Karpas-422 (cell line): ENCODE data around the gene CYP27B1. TPM values are rescaled to one million over a fixed set of nuclear protein-coding genes. Genes with fewer than 3 reads are reported as not detected.

Source experiments
- DNase-seq: peaks from one replicate; pipeline ENCODE4 v3.0.0-alpha.2; 2015
- H2AFZ ChIP-seq: fragments of 200-600 bp; sonication (generic); 2 replicates; pipeline ENCODE4 v1.6.1; 2014; ENCODE audit warnings: antibody characterized with exemption, low read length, mixed read lengths
- H3K27ac ChIP-seq: fragments of 200-600 bp; sonication (generic); 2 replicates; pipeline ENCODE4 v1.5.1; 2014; ENCODE audit warnings: mild to moderate bottlenecking, low read length, moderate library complexity
- H3K27me3 ChIP-seq: fragments of 200-600 bp; sonication (generic); 2 replicates; pipeline ENCODE4 v1.6.1; 2014; ENCODE audit warnings: low read length, mixed read lengths
- H3K36me3 ChIP-seq: fragments of 200-600 bp; sonication (generic); 2 replicates; pipeline ENCODE4 v1.6.1; 2014; ENCODE audit warnings: low read length, mixed read lengths; ENCODE audit not compliant: insufficient read depth
- H3K4me1 ChIP-seq: fragments of 200-600 bp; sonication (generic); 2 replicates; pipeline ENCODE4 v1.6.1; 2014; ENCODE audit warnings: mild to moderate bottlenecking, low read length, mixed read lengths
- H3K4me2 ChIP-seq: fragments of 200-600 bp; sonication (generic); 2 replicates; pipeline ENCODE4 v1.6.1; 2014; ENCODE audit warnings: low read length, low read depth, mild to moderate bottlenecking; ENCODE audit not compliant: poor library complexity, severe bottlenecking
- H3K4me3 ChIP-seq: fragments of 200-600 bp; sonication (generic); 2 replicates; pipeline ENCODE4 v1.5.1; 2014; ENCODE audit warnings: mild to moderate bottlenecking, antibody characterized with exemption, low read length, mixed read lengths
- H3K79me2 ChIP-seq: fragments of 200-600 bp; sonication (generic); 2 replicates; pipeline ENCODE4 v1.6.1; 2014; ENCODE audit warnings: mild to moderate bottlenecking, low read length, mixed read lengths
- H3K9ac ChIP-seq: fragments of 200-600 bp; sonication (generic); 2 replicates; pipeline ENCODE4 v1.6.0; 2014; ENCODE audit warnings: low read length
- H3K9me2 ChIP-seq: fragments of 200-600 bp; sonication (generic), shearing (Covaris generic); replicated peaks from 2 replicates; pipeline ENCODE4 v1.6.0; 2014; ENCODE audit warnings: mild to moderate bottlenecking, low read length, moderate library complexity; ENCODE audit not compliant: insufficient read depth
- H3K9me3 ChIP-seq: fragments of 300-700, 200-600 bp; sonication (generic); 2 replicates; pipeline ENCODE4 v1.6.1; 2014; ENCODE audit warnings: low read length, mixed read lengths
- H4K20me1 ChIP-seq: fragments of 200-600 bp; sonication (generic); 2 replicates; pipeline ENCODE4 v1.6.1; 2014; ENCODE audit warnings: mild to moderate bottlenecking, antibody characterized with exemption, low read length, low read depth; ENCODE audit not compliant: insufficient read depth
- total RNA-seq: library from RNA; depleted of rRNA; stranded (reverse); fragments of >200 nt; shearing (Covaris generic); gene quantifications from 2 replicates; pipeline ENCODE4 v1.2.3, GENCODE V29; 2014; ENCODE audit warnings: low replicate concordance

CYP27B1 gene
- total RNA-seq, 1 experiment from 2014 or later = 0.86 TPM

DNA sequence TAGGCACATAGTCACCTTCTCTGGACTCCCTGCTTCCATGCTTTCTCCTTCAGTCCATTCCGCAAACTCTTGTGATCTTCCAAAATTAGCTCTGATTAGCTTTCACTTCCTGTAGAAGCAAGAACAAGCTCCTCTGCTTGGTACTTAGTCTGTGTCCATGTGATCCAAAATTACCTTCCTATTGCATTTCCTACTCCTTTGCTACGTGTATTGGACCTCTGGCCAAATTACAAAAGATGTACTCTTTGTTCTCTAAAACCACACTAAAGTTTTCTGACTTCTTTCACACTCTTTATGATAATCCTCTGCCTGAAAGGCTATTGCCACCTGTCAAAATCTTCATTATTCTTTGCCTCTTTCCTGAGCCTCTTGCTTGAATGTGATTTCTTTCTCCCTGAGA, 14.9 kb upstream of the CYP27B1 start:
- Histone ChIP-seq H3K27me3 (no peaks in the 10 kb centered on the region), H3K4me3 (no peak overlapping the region), H3K27ac (peak overlapping the region; percentile 19), H2AFZ (peak overlapping the region; percentile 63), H3K9me3 (no peaks in the 10 kb centered on the region), H3K9ac (no peak overlapping the region), H3K36me3 (peaks cover 14% of the 10 kb centered on the region; the same call in 1 of the 2 replicates), H4K20me1 (peaks cover 7% of the 10 kb centered on the region; the same call in 1 of the 2 replicates), H3K4me1 (peaks cover 22% of the 10 kb centered on the region), H3K79me2 (peaks cover 29% of the 10 kb centered on the region), H3K9me2 (no peaks in the 10 kb centered on the region), H3K4me2 (peak overlapping the region; percentile 79)
- no peak for DNase-seq

DNA sequence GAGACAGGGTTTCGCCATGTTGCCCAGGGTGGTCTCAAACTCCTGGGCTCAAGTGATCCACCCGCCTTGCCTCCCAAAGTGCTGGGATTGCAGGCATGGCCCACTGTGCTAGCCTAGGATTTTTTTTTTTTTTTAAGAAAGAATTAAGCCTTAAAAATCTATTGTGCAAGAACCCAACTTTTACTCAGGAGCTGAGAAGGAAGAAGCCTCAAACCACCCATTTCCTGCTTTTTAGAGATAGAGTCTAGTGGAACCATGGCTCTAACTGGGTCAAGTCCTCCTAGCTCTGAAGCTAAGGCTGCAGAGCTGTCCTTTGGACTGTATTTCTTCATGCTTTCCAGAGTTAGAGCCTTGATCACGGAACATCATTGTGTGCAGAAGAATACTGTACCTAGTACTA, 14.4 kb upstream of the CYP27B1 start:
- Histone ChIP-seq H3K4me2 (no peak overlapping the region), H3K36me3 (peaks cover 9% of the 10 kb centered on the region; the same call in 1 of the 2 replicates), H3K79me2 (peaks cover 24% of the 10 kb centered on the region), H4K20me1 (peaks cover 7% of the 10 kb centered on the region; the same call in 1 of the 2 replicates), H3K9me3 (no peaks in the 10 kb centered on the region), H3K27me3 (no peaks in the 10 kb centered on the region), H3K9me2 (no peaks in the 10 kb centered on the region), H3K4me1 (peaks cover 22% of the 10 kb centered on the region), H3K4me3 (no peak overlapping the region), H2AFZ (no peak overlapping the region; the same call in 1 of the 2 replicates), H3K27ac (peak overlapping the region; percentile 19; the same call in 1 of the 2 replicates), H3K9ac (no peak overlapping the region)
- no peak for DNase-seq

DNA sequence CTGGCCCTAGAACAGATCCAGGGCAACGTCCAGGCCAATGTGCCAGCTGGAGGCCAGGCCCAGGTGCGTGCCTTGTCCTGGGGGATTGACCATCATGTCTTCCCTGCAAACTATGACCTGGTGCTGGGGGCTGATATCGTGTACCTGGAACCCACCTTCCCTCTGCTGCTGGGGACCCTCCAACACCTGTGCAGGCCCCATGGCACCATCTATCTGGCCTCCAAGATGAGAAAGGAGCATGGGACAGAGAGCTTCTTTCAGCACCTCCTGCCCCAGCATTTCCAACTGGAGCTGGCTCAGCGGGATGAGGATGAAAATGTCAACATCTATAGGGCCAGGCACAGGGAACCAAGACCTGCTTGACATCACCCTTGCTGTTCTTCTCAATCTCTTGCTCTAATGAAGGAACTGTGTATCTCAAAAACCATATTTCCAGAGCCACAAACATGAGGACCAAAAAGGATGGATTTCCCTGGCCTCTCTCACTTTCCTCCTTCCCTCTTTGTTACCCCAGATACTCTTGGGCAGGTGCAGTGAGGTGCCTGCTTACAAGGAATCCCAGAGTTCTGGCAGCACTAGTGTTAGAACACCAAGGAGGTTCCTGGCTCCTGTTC, 13.5 kb upstream of the CYP27B1 start:
- Histone ChIP-seq H2AFZ (no peak overlapping the region), H3K27ac (no peak overlapping the region), H3K4me1 (peaks cover 22% of the 10 kb centered on the region), H3K79me2 (peaks cover 20% of the 10 kb centered on the region), H3K9me2 (no peaks in the 10 kb centered on the region), H3K27me3 (no peaks in the 10 kb centered on the region), H4K20me1 (peaks cover 7% of the 10 kb centered on the region; the same call in 1 of the 2 replicates), H3K4me3 (no peak overlapping the region), H3K9me3 (no peaks in the 10 kb centered on the region), H3K4me2 (no peak overlapping the region), H3K9ac (no peak overlapping the region), H3K36me3 (peaks cover under 1% of the 10 kb centered on the region; the same call in 1 of the 2 replicates)
- no peak for DNase-seq

DNA sequence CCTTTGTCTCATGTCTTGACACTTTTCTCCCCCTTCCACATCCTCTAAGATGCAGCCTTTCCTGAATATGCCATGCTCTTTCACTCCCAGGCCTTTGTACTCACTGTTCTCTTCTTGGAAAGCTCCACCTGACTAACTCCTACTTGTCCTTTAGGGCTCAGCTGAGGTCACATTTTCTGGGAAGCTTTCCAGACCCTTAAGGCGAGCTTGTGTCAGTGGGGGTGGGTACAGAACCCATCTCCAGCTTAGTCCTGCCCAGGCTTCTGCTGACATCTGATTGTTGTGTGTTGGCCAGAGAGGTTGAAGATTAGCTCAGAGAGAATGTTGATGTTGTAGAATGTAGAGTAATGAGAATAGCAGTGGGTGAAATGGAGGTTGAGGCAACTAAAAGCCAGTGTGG, 12.9 kb upstream of the CYP27B1 start:
- peaks cover 20% of the 10 kb centered on the region for H3K79me2 ChIP-seq
- no peak overlapping the region for H3K4me2 ChIP-seq
- H3K4me3 ChIP-seq = no peak overlapping the region
- H3K27ac ChIP-seq = no peak overlapping the region
- no peak for DNase-seq
- H3K4me1 ChIP-seq = peaks cover 22% of the 10 kb centered on the region
- H3K9ac ChIP-seq = no peak overlapping the region
- peaks cover 7% of the 10 kb centered on the region; the same call in 1 of the 2 replicates for H4K20me1 ChIP-seq
- H3K9me2 ChIP-seq = no peaks in the 10 kb centered on the region
- no peaks in the 10 kb centered on the region for H3K9me3 ChIP-seq
- no peaks in the 10 kb centered on the region for H3K36me3 ChIP-seq
- H2AFZ ChIP-seq = no peak overlapping the region
- H3K27me3 ChIP-seq = no peaks in the 10 kb centered on the region

DNA sequence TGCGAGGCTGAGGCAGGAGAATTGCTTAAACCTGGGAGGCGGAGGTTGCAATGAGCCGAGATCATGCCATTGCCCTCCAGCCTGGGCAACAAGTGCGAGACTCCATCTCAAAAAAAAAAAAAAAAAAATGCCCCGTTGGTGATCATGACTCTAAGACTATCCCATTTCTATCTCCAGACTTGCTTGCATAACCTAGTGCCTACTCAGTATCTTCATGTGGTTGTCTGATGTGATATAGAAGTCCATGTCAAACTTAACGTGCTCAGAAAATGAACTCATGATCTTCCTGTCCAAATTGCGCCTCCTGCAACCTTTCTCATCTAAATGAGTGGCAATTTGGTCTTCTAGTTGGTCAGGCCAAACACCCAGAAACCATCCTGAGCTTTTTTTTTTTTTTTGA, 11.0 kb upstream of the CYP27B1 start:
- DNase-seq = no peak
- H3K4me1 ChIP-seq = peaks cover 20% of the 10 kb centered on the region

DNA sequence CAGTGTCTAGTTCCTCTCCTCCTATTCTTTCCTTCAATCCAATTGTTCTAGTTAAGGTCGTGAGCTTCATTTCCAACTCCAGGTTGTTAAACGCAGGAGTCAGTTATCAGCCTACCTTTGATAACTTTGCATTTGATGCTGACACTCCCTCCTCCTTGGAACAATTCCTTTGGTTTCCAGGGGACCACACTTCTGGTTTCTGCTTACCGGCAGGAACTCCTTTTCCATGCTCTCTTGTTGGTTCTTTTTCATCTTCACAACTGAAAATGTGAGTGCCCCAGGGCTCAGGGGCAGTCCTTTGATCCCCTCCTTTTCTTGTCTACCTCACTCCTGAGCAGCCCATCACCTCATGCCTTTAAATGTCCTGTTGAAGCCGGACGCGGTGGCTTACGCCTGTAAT, 10.5 kb upstream of the CYP27B1 start:
- Histone ChIP-seq H3K4me1 (peaks cover 25% of the 10 kb centered on the region), H3K4me2 (no peak overlapping the region), H2AFZ (no peak overlapping the region), H3K79me2 (peaks cover 4% of the 10 kb centered on the region; the same call in 1 of the 2 replicates), H4K20me1 (no peaks in the 10 kb centered on the region), H3K27ac (no peak overlapping the region), H3K9ac (no peak overlapping the region), H3K4me3 (no peak overlapping the region), H3K9me2 (no peaks in the 10 kb centered on the region), H3K27me3 (no peaks in the 10 kb centered on the region), H3K9me3 (no peaks in the 10 kb centered on the region), H3K36me3 (no peaks in the 10 kb centered on the region)
- DNase-seq = no peak

More for the DNA sequence above, 11.0 kb upstream of the CYP27B1 start:
- Histone ChIP-seq H3K36me3 (no peaks in the 10 kb centered on the region), H2AFZ (no peak overlapping the region), H3K27ac (no peak overlapping the region), H3K79me2 (peaks cover 4% of the 10 kb centered on the region), H3K4me3 (no peak overlapping the region), H4K20me1 (peaks cover 2% of the 10 kb centered on the region; the same call in 1 of the 2 replicates), H3K9me3 (no peaks in the 10 kb centered on the region), H3K27me3 (no peaks in the 10 kb centered on the region), H3K9ac (no peak overlapping the region), H3K9me2 (no peaks in the 10 kb centered on the region), H3K4me2 (no peak overlapping the region)

DNA sequence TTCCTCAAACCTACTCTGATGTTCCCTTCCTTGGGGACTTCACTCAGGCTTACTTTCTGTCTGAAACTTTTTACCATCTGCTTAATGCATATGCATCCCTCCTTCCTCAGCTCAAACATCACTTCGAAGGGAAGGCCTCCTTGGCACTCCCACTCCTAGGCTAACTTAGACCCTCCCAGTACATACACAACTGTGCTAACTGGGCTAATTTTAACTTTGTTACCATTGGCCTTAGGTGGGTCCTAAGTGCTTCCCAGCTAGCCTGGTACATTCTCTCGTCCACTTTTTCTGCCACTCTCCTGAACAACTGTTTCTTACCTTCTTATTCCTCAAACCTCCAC, 9.3 kb upstream of the CYP27B1 start:
- Histone ChIP-seq H3K4me3 (no peak overlapping the region), H3K9me3 (no peaks in the 10 kb centered on the region), H2AFZ (no peak overlapping the region), H3K4me1 (peaks cover 18% of the 10 kb centered on the region), H3K36me3 (no peaks in the 10 kb centered on the region), H3K27me3 (no peaks in the 10 kb centered on the region), H3K27ac (no peak overlapping the region), H3K9ac (no peak overlapping the region), H3K79me2 (peaks cover 7% of the 10 kb centered on the region), H3K9me2 (no peaks in the 10 kb centered on the region), H3K4me2 (no peak overlapping the region), H4K20me1 (no peaks in the 10 kb centered on the region)
- DNase-seq = no peak

DNA sequence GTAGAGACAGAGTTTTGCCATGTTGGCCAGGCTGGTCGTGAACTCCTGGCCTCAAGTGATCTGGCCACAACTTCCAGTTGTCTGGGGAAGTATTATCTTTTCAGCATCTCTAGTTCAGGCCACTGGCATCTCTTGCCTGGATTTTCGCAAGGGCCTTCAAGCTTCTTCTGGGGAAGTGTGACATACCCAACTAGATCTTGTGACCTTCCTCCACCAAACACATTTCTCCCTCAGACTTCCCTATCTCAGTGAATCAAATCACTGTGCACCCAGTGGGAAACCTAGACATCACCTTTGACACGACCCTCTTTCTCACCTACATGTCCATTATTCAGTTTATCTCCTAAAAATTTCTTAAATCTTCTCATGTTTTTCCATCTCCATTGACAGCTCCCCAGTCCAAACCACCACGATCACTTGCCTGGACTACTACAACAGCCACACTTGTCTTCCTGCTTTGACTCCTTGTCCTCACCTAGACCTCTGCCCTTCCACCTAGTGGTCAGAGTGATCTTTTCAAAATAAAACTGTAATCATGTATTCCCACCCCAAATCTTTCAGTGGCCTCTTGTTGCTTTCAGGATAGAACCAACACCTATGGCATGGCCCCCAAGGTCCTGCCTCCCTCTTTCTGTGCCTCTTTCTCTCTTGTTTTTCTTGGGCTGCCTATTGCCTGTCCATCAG, 8.8 kb upstream of the CYP27B1 start:
- Histone ChIP-seq H2AFZ (no peak overlapping the region), H3K4me1 (peaks cover 23% of the 10 kb centered on the region)

More for the DNA sequence above, 8.8 kb upstream of the CYP27B1 start:
- no peaks in the 10 kb centered on the region for H3K9me3 ChIP-seq
- no peak overlapping the region for H3K4me3 ChIP-seq
- no peak overlapping the region for H3K4me2 ChIP-seq
- H3K9ac ChIP-seq = no peak overlapping the region
- H4K20me1 ChIP-seq = no peaks in the 10 kb centered on the region
- H3K27me3 ChIP-seq = no peaks in the 10 kb centered on the region
- H3K27ac ChIP-seq = no peak overlapping the region
- peaks cover under 1% of the 10 kb centered on the region; the same call in 1 of the 2 replicates for H3K36me3 ChIP-seq
- H3K79me2 ChIP-seq = peaks cover 12% of the 10 kb centered on the region
- no peaks in the 10 kb centered on the region for H3K9me2 ChIP-seq
- DNase-seq = no peak
